ENCODE data around the gene MRNIP.

MRNIP gene

GRCh38 chr5:179825655-179826182 is 32.9 kb downstream of the MRNIP start:
- DNase-seq (ENCODE audit: low read depth, low spot score): no peak
- H3K27ac ChIP-seq: no peak overlapping the region

- no peak for DNase-seq (ENCODE audit: low read depth, low spot score)
- no peak overlapping the region for H3K27ac ChIP-seq
Observed at GRCh38 chr5:179824745-179825112, 33.9 kb downstream of the MRNIP start.

GRCh38 chr5:179823937-179824744 is 34.5 kb downstream of the MRNIP start:
- DNase-seq (ENCODE audit: low read depth, low spot score): no peak
- H3K27ac ChIP-seq: no peak overlapping the region

- no peak for DNase-seq (ENCODE audit: low read depth, low spot score)
- peak overlapping the region; percentile 84 for H3K27ac ChIP-seq
Observed at GRCh38 chr5:179822444-179822990, 36.1 kb downstream of the MRNIP start.

GRCh38 chr5:179822059-179822432 is 36.6 kb downstream of the MRNIP start:
- DNase-seq (ENCODE audit: low read depth, low spot score): no peak
- peak overlapping the region; percentile 84 for H3K27ac ChIP-seq

- DNase-seq (ENCODE audit: low read depth, low spot score): peak; percentile 74
- H3K27ac ChIP-seq: peak overlapping the region; percentile 84
Observed at GRCh38 chr5:179821298-179822058, 37.1 kb downstream of the MRNIP start.

- peak within 1 kb of the TSS; percentile 84 for H3K27ac ChIP-seq
- DNase-seq (ENCODE audit: low read depth, low spot score): no peak
Observed at GRCh38 chr5:179820483-179821297, 37.9 kb downstream of the MRNIP start, which contains the start of gene SQSTM1. Gene SQSTM1 (plus strand): TSS chr5:179820905. CDS start chr5:179820937, 32 bp downstream.

GRCh38 chr5:179820127-179820482 is 38.5 kb downstream of the MRNIP start:
- H3K27ac ChIP-seq: peak overlapping the region; percentile 84
- DNase-seq (ENCODE audit: low read depth, low spot score): no peak

GRCh38 chr5:179819296-179820126 is 39.1 kb downstream of the MRNIP start:
- H3K27ac ChIP-seq: peak overlapping the region; percentile 84
- DNase-seq (ENCODE audit: low read depth, low spot score): no peak

GRCh38 chr5:179818746-179819295 is 39.8 kb downstream of the MRNIP start:
- DNase-seq (ENCODE audit: low read depth, low spot score): peak; percentile 81
- peak overlapping the region; percentile 84 for H3K27ac ChIP-seq

- DNase-seq (ENCODE audit: low read depth, low spot score): no peak
- peak overlapping the region; percentile 84 for H3K27ac ChIP-seq
Observed at GRCh38 chr5:179817890-179818745, 40.5 kb downstream of the MRNIP start.

GRCh38 chr5:179817470-179817840 is 41.2 kb downstream of the MRNIP start:
- H3K27ac ChIP-seq: no peak overlapping the region
- no peak for DNase-seq (ENCODE audit: low read depth, low spot score)

GRCh38 chr5:179816796-179817469 is 41.7 kb downstream of the MRNIP start:
- H3K27ac ChIP-seq: no peak overlapping the region
- DNase-seq (ENCODE audit: low read depth, low spot score): no peak

- H3K27ac ChIP-seq: no peak overlapping the region
- DNase-seq (ENCODE audit: low read depth, low spot score): no peak
Observed at GRCh38 chr5:179816401-179816795, 42.2 kb downstream of the MRNIP start.

GRCh38 chr5:179815491-179816249 is 42.9 kb downstream of the MRNIP start:
- no peak overlapping the region for H3K27ac ChIP-seq
- DNase-seq (ENCODE audit: low read depth, low spot score): no peak

GRCh38 chr5:179814090-179814489 is 44.5 kb downstream of the MRNIP start:
- DNase-seq (ENCODE audit: low read depth, low spot score): no peak

More at GRCh38 chr5:179814090-179814489, 44.5 kb downstream of the MRNIP start:
- no peak overlapping the region for H3K27ac ChIP-seq
